GM21423 (cell line): ENCODE results near the gene CACNA1B.
"Not testable (repeated sequence)": the region's sequence is repeated elsewhere in the genome, so short reads cannot be mapped to it uniquely, and the experiment has no call there.

Source experiments
- ATAC-seq: cut with Tn5 transposase; IDR thresholded peaks from one replicate; pipeline ENCODE4 v1.9.1; 2021; ENCODE audit warnings: mild to moderate bottlenecking, moderate library complexity; ENCODE audit not compliant: unreplicated experiment

CACNA1B gene

GRCh38 chr9:138068601-138069035 is 191.0 kb downstream of the CACNA1B start:
- no peak for ATAC-seq

GRCh38 chr9:138069731-138070456 is 192.3 kb downstream of the CACNA1B start:
- no peak for ATAC-seq

GRCh38 chr9:138070815-138071214 is 193.2 kb downstream of the CACNA1B start:
- no peak for ATAC-seq

GRCh38 chr9:138071292-138071691 is 193.7 kb downstream of the CACNA1B start:
- ATAC-seq, result no peak

- no peak for ATAC-seq
These were observed 194.1 kb downstream of the CACNA1B start for GRCh38 chr9:138071731-138072130.

GRCh38 chr9:138072161-138072842 is 194.7 kb downstream of the CACNA1B start:
- ATAC-seq, result no peak

GRCh38 chr9:138072897-138073296 is 195.3 kb downstream of the CACNA1B start:
- ATAC-seq, result no peak

- ATAC-seq, result no peak
These were observed 195.8 kb downstream of the CACNA1B start for GRCh38 chr9:138073408-138073807.

- ATAC-seq, result no peak
These were observed 196.2 kb downstream of the CACNA1B start for GRCh38 chr9:138073808-138074207.

- ATAC-seq, result no peak
These were observed 196.9 kb downstream of the CACNA1B start for GRCh38 chr9:138074516-138074915.

- no peak for ATAC-seq
These were observed 197.9 kb downstream of the CACNA1B start for GRCh38 chr9:138075496-138075895.

GRCh38 chr9:138075961-138076649 is 198.5 kb downstream of the CACNA1B start:
- no peak for ATAC-seq

- no peak for ATAC-seq
These were observed 199.0 kb downstream of the CACNA1B start for GRCh38 chr9:138076650-138077009.

GRCh38 chr9:138077126-138077525 is 199.5 kb downstream of the CACNA1B start:
- ATAC-seq, result no peak

- no peak for ATAC-seq
These were observed 200.4 kb downstream of the CACNA1B start for GRCh38 chr9:138077898-138078540.

GRCh38 chr9:138078846-138079245 is 201.3 kb downstream of the CACNA1B start:
- no peak for ATAC-seq

- no peak for ATAC-seq
These were observed 203.4 kb downstream of the CACNA1B start for GRCh38 chr9:138080979-138081378.

GRCh38 chr9:138082918-138083636 is 205.5 kb downstream of the CACNA1B start:
- ATAC-seq, result no peak

GRCh38 chr9:138083873-138084272 is 206.3 kb downstream of the CACNA1B start:
- no peak for ATAC-seq

- no peak for ATAC-seq
These were observed 208.0 kb downstream of the CACNA1B start for GRCh38 chr9:138085568-138085967.

GRCh38 chr9:138092057-138092456 is 214.5 kb downstream of the CACNA1B start:
- ATAC-seq, result not testable (repeated sequence)
